Measurements from ENCODE around the gene KRT13.

KRT13 gene

GRCh38 chr17:41518789-41519449 lies 13.5 kb upstream of the KRT13 start, which contains the start of gene KRT15:
KRT15 (minus strand) TSS chr17:41518890; CDS start chr17:41518827, 63 bp downstream.
- no peak for DNase-seq

DNA sequence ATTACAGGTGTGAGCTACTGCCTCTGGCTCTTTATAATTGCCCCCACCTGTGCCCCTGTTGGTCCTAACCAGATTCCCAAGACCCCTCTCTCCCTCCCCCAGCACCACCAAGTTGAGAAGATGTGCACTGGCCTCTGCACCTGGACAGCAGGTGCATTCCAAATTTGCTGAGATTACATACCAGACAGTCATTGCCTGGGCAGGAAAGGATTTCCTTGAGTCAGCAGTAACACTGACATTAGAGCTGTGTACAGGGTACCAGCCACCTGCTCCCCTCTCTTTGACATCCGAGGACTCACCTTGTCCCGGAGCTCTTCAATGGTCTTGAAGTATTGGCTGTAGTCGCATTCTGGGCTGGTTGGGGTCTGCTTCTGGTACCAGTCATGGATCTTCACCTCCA lies 12.6 kb upstream of the KRT13 start:
- no peak for DNase-seq

GRCh38 chr17:41516830-41517283 lies 11.4 kb upstream of the KRT13 start:
- DNase-seq = no peak

DNA sequence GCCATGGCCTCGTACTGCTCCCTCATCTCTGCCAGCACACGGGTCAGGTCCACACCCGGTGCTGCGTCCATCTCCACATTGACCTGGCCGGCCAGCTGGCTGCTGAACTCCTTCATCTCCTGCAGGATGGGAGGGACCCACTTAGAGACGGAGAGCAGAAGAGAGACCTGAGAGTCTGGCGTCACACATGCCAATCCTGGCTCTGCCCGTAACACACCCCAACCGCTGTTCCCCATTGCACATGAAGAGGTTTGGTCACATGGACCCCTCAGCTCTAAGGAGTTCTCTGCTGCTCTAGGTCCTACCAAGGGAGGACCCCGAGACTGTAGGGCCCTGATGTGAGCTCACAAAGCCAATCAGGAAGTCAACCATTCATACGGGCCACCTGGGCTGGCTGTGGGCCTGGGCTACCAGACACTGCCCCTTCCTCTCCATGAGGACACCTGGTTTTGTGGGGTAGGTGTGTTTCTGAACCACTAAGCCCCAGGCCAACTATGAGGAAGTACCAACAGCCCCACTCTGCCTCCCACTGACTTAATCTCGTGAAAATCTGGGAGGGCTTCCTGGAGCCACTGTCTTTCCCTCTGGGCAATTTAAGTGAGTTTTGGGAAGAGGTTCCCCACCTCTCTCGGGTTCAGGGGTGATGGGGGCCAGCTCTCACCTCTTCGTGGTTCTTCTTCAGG lies 10.9 kb upstream of the KRT13 start:
- no peak for DNase-seq

- DNase-seq = no peak
Measured at GRCh38 chr17:41513168-41513547, 7.7 kb upstream of the KRT13 start.

GRCh38 chr17:41512546-41513167 lies 7.2 kb upstream of the KRT13 start:
- DNase-seq = no peak

- no peak for DNase-seq
Measured at GRCh38 chr17:41511716-41512115, 6.3 kb upstream of the KRT13 start.

DNA sequence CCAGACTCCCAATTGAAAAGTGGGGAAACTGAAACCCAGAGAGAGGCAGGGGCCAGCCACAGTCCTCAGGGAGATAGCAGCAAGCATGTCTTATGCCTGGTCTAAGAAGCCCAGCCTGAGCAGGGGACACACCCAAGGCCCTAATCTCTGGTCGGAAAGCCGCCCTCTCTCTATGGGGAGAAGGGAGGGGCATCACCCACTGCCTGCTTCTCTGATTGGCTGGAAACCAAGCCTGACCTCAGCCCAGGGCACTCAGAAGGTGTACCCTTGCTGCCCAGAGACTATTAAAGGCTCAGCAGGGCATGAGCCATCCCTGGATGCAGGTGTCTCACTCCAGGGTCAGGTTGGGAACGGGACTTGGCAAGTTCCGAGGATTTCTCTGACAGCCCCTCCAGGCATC lies 5.7 kb upstream of the KRT13 start:
- DNase-seq = no peak

DNA sequence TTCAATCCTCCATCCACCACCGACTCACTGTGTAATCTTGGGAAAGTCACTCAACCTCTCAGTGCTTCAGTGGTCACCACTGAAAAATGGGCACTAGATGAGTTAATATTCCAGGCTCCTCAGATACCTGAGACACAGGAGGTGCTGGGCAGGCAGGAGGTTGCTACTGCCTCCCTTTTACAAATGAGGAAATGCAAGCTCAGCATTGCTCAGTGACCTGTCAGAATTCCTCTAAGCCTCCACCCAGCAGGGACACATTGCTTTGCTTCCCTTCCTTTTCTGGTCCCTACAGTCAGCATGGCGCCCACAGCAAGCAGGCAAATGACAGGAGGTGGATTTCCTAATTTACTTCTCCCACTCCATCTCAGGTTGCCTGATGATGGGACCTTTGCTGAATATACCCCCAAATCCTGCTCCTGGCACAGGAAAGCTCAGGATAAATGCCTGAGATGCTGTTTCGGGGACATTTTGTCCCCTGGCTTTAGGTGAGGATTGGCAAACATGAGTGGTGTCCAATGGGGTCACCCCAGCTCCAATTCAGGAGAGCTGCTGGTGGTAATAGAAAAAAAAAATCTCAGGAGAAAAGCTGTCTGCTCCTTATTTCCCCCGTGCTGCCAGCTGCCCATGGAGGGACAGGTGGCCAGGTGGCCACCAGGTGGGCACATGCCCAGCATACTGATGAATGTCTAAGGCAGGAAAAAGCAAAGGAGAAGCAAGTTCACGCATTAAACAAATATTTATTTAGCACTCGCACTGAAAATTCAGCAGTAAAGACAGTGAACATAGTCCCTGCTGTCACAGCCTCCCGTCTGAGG lies 5.0 kb upstream of the KRT13 start:
- DNase-seq = no peak

DNA sequence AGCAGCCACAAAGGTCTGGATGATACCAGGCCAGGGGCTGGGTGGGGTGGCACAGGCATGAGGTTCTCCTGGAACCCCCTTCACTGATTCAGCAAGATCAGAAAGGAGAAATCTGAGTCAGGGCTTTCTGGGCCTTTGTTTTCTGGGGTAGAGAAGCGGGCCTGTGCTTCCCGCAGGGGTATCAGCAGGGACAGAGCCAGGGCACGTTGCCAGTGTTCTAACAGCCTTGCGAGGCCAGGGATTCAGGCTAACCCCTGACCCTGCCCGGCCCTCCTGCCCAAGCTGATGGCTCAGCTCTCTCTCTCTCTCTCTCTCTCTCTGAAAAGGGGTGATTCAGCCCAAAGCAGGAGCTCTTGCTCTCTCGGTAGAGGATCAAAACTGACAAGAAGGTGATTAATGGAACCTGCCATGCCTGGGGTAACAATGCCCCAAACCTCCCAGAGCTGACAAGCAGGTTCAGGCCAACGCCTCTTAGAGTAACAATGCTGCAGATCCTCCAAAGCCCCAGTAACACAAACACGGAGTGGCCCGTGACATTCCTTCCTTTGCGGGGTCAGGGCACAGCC lies 2.0 kb upstream of the KRT13 start:
- no peak for DNase-seq

DNA sequence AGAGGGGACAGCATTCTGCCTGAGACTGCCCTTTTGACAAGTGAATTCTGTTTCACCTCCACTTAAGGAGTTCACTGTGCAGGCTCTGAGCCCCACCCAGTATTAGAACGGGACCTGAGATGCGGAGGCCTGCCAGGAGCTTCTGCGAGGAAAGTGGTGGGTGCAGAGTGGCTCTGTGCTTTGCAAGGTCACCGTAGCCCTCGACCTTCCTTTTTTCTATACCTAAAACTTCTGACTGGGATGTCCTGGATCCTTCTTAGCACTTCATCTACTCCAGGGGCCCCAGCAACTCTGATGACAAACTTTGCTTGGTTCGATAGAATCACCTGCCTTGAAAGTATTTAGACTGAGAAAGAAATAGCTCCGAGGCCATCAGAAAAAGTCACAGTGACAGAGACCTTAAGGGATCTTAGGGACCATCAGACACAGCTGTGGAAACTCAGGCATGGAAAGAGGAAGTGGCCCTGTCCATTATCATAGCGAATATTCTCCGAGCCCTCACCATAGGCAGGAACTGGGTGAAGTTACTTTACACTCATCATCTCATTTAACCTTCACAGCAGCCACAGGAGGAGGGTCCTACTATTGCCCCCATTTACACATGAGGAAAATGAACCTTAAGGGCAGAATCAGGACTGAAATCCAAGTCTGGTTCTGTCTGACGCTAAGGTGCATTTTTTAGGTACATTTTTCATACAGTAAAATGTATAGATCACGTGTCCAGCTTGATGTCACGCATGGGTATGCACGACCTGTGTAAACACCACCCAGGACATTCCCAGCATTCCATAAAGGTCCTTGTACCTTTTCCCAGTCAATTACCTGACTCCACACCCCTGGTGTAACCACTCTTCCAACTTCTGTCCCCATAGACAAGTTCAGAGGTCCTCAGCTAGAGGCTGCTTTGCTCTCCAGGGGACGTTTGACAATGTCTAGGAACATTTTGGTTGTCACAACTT lies 676 bp upstream of the KRT13 start:
- DNase-seq = no peak

GRCh38 chr17:41504246-41504977 lies 1.0 kb downstream of the KRT13 start:
- no peak for DNase-seq

DNA sequence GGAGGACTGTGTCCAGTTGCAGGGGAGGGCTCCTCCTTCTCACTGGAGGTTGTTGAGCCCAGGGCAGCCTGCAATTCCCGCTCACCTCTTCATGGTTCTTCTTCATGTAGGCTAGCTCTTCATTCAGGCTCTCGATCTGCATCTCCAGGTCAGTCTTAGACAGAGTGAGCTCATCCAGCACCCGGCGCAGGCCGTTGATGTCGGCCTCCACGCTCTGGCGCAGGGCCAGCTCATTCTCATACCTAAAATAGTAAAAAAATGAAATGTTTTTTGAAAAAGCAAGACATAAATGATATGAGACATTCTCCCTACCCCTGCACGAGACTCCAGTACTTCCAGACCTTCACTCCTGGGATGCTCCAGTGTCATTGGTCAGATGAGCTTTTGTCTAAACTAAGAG lies 2.2 kb downstream of the KRT13 start:
- DNase-seq = no peak

DNA sequence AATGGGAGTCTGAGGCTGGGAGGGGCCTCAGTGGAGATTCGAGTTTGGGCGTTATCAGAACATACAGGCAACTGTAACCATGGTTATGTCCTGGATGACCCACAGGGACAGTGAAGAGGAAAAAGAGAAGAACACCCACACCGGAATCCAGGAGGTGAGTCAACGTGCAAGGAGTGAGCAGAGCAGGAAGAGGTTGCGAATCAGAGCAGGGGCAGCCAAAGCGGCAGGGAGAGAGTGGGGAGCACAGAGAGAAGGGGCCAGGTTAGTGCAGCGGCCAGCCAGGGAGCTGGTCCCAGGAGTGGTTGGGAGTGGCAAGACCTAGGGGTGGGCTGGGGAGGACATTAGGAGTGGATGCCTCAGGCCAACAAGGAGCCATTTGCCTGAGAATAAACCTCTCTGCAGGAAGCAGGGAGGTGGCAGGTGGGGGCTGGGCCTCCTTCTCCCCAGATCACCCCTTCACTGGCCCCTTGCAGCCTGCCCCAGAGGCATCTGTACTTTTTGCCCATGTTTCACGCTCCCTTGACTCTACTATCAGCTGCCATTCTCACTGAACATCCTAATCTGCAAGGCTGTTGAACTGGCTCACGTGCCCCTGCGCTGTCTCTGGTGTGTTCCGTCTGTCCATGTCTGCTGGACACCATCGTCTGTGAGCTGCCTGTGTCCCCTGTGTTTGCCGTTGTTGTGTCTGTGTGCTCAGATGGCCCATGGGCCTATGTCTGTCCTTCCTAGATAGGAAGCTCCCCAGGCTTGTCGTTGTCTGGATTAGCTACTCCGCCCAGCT lies 5.1 kb downstream of the KRT13 start:
- no peak for DNase-seq

GRCh38 chr17:41499714-41500113 lies 5.7 kb downstream of the KRT13 start:
- no peak for DNase-seq

DNA sequence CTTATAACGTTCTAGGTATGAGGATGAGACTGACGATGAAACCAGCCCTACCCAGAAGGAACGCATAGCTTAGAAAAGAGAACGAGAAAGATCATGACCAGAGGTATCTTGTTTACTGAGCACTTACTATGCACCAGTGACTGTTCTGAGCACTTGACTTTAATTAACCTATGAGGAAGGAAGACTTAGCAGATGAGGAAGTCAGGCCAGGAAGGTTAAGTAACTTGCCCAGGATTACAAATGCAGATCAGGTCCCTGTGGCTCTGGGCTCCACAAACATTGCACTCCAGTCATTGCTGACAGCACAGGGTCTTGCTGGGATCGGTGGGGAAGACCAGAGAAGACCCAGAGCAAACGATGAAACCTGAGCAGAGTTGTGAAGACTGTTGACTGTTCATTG lies 7.1 kb downstream of the KRT13 start:
- DNase-seq = no peak

DNA sequence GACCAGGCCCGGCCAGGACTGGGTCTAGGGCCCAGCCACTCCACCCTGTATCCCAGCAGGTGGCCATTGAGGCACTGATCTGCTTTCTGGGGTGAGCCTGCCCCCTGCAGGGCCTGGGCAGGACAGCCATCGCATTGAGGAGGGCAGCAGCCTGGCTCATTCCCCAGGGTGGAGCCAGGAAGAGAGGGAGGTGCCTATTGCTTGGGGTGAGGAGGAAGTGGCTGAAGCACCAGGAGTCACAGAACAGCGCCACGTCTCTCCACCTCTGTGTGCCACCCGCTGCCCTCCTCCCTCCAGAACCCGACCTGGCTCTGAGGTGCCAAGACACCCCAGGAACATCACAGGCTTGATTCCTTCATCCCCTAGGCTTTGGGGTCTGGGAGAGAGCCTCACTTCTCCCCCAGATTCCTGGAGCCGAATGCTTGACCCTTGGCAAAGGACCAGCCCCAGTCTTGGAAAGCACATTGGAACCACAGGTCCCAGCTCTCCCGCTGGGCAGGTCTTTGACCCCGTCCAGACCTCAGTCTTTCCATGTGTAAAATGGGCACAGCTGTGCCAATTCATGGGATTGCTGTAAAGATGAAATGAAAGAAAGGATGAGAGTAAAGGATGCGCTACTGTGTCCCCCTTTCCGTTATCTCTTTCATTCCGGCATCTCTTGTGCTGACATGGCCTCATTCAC lies 8.5 kb downstream of the KRT13 start:
- peak; percentile 32 to 36 for DNase-seq

DNA sequence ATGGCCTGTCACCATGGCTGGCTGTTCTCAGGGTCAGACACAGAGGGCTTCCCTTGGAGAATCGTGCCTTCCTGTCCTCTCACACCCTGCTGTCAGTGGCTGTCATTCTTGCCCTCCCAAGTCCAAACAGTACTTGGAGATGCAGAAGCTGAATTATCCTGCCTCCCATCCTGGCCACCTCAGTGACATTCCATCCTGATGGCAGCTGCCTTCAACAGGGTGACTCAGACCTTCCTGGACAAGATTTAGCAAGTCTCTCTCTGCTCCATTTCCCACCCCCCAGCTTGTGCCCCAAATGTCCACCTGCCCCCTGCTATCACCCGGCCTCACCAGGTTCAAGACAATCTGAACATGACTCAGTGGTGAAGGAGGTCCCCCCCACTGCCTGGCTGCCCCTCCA lies 10.9 kb downstream of the KRT13 start:
- no peak for DNase-seq

DNA sequence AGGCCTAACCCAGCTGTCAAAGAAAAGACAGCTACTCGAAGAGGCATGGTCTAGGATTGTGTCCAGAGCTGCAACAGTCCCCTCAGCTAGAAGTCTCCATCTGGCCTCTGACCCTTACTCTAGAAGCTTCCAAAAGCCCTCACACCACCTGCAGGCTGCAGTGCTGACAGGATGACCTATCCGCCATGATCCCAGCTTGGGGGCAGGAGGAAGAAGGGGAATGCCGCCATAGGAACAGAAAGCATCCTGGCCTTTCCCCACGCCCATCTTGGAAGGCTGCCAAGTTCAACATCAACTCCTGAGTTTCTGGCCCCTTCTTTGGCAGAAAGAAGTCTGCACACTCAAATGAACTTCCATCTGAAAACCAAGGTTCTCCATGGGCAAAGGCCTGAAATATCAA lies 12.6 kb downstream of the KRT13 start:
- DNase-seq = peak in 1 of 2 experiments; percentile 13

- DNase-seq = no peak
Measured at GRCh38 chr17:41492351-41492750, 13.1 kb downstream of the KRT13 start.
